ENCODE measurements around the gene DOCK2. TPM values are rescaled to one million over a fixed set of nuclear protein-coding genes. Genes with fewer than 3 reads are reported as not detected.

Gene DOCK2
- total RNA-seq, 2 donors from 2014 or later = 32.1 to 40.3 TPM

- H3K9me3 ChIP-seq = no peaks in the 10 kb centered on the region
- H3K4me3 ChIP-seq = no peak overlapping the region
- DNase-seq (ENCODE audit: low spot score) (no peak), ATAC-seq (ENCODE audit: insufficient number of reproducible peaks, low FRiP score, low read depth) (no peak)
- TF ChIP-seq CTCF (IDR thresholded peaks at IDR 0.05) = no peak
- H3K4me1 ChIP-seq (ENCODE audit: control insufficient read depth in 1 of 2, low read depth in 2 of 2) = no peaks in the 10 kb centered on the region
- no peaks in the 10 kb centered on the region for H3K27me3 ChIP-seq (replicated peaks; ENCODE audit: insufficient read depth)
- no peak overlapping the region for H3K27ac ChIP-seq
- no peaks in the 10 kb centered on the region for H3K36me3 ChIP-seq
Observed at GRCh38 chr5:169920474-169920873, 283.4 kb downstream of the DOCK2 start.

GRCh38 chr5:169921384-169921783 is 284.3 kb downstream of the DOCK2 start:
- Histone ChIP-seq H3K4me3 (no peak overlapping the region), H3K27ac (no peak overlapping the region), H3K4me1 (ENCODE audit: control insufficient read depth in 1 of 2, low read depth in 2 of 2) (no peaks in the 10 kb centered on the region), H3K36me3 (no peaks in the 10 kb centered on the region), H3K9me3 (no peaks in the 10 kb centered on the region), H3K27me3 (replicated peaks; ENCODE audit: insufficient read depth) (no peaks in the 10 kb centered on the region)
- no peak for TF ChIP-seq CTCF (IDR thresholded peaks at IDR 0.05)
- ATAC-seq (ENCODE audit: insufficient number of reproducible peaks, low FRiP score, low read depth) (no peak), DNase-seq (ENCODE audit: low spot score) (no peak)

GRCh38 chr5:169921949-169922348 is 284.9 kb downstream of the DOCK2 start:
- Histone ChIP-seq H3K4me3 (no peak overlapping the region), H3K27ac (no peak overlapping the region)
- no peak for DNase-seq (ENCODE audit: low spot score)

GRCh38 chr5:169922474-169922873 is 285.4 kb downstream of the DOCK2 start:
- no peak for TF ChIP-seq CTCF (IDR thresholded peaks at IDR 0.05)
- Histone ChIP-seq H3K4me1 (ENCODE audit: control insufficient read depth in 1 of 2, low read depth in 2 of 2) (no peaks in the 10 kb centered on the region), H3K9me3 (no peaks in the 10 kb centered on the region), H3K27ac (no peak overlapping the region), H3K4me3 (no peak overlapping the region), H3K36me3 (no peaks in the 10 kb centered on the region), H3K27me3 (replicated peaks; ENCODE audit: insufficient read depth) (no peaks in the 10 kb centered on the region)
- DNase-seq (ENCODE audit: low spot score) = no peak
- ATAC-seq (ENCODE audit: insufficient number of reproducible peaks, low FRiP score, low read depth) = no peak

More at GRCh38 chr5:169921949-169922348, 284.9 kb downstream of the DOCK2 start:
- Histone ChIP-seq H3K36me3 (no peaks in the 10 kb centered on the region), H3K4me1 (ENCODE audit: control insufficient read depth in 1 of 2, low read depth in 2 of 2) (no peaks in the 10 kb centered on the region), H3K9me3 (no peaks in the 10 kb centered on the region), H3K27me3 (replicated peaks; ENCODE audit: insufficient read depth) (no peaks in the 10 kb centered on the region)
- no peak for TF ChIP-seq CTCF (IDR thresholded peaks at IDR 0.05)
- ATAC-seq (ENCODE audit: insufficient number of reproducible peaks, low FRiP score, low read depth) = no peak

- no peaks in the 10 kb centered on the region for H3K9me3 ChIP-seq
- H3K4me1 ChIP-seq (ENCODE audit: control insufficient read depth in 1 of 2, low read depth in 2 of 2) = no peaks in the 10 kb centered on the region
- DNase-seq (ENCODE audit: low spot score) (no peak), ATAC-seq (ENCODE audit: insufficient number of reproducible peaks, low FRiP score, low read depth) (no peak)
- H3K27ac ChIP-seq = no peak overlapping the region
- no peak for TF ChIP-seq CTCF (IDR thresholded peaks at IDR 0.05)
- H3K36me3 ChIP-seq = no peaks in the 10 kb centered on the region
- H3K4me3 ChIP-seq = no peak overlapping the region
- H3K27me3 ChIP-seq (replicated peaks; ENCODE audit: insufficient read depth) = no peaks in the 10 kb centered on the region
Observed at GRCh38 chr5:169923988-169924387, 286.9 kb downstream of the DOCK2 start.
